Rectal smooth muscle tissue (tissue), 1 donor: Measurements from ENCODE around the gene ALKBH3.

Source experiments
- H3K27ac ChIP-seq: one replicate; pipeline ENCODE4 v1.7.0; 2013; ENCODE audit warnings: low read depth, low read length, inconsistent platforms
- H3K27me3 ChIP-seq: one replicate; pipeline ENCODE4 v1.7.0; 2013; ENCODE audit warnings: low read length; ENCODE audit not compliant: control insufficient read depth, insufficient read depth
- H3K36me3 ChIP-seq: one replicate; pipeline ENCODE4 v1.7.0; 2013; ENCODE audit warnings: low read length; ENCODE audit not compliant: control insufficient read depth, insufficient read depth
- H3K4me1 ChIP-seq: one replicate; pipeline ENCODE4 v1.7.0; 2013; ENCODE audit warnings: low read length; ENCODE audit not compliant: control insufficient read depth, insufficient read depth
- H3K4me3 ChIP-seq: one replicate; pipeline ENCODE4 v1.7.0; 2013; ENCODE audit warnings: low read length
- H3K9ac ChIP-seq: one replicate; pipeline ENCODE4 v1.7.0; 2013; ENCODE audit warnings: low read length

ALKBH3 gene

DNA sequence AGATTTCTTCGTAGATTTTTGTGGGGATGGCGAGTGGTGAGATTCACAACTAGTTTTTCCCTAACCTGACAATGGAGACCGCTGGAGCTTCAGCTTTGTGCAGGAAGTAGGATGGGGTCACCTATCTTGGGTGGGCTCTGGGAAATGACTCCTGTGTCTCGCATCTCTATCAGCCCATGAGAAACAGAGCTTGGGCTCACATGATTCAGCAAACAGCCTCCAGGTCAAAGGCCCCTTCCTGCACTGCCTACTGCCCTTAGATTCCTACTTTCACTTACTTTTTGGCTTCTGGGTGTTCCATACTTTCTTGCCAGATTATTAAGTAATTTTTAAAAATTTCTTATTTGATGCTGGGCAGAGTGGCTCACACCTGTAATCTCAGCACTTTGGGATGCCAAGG is 88.1 kb downstream of the ALKBH3 start:
- Histone ChIP-seq H3K4me3 (no peak overlapping the region), H3K4me1 (no peaks in the 10 kb centered on the region), H3K36me3 (no peaks in the 10 kb centered on the region), H3K27ac (no peak overlapping the region), H3K9ac (no peak overlapping the region), H3K27me3 (no peaks in the 10 kb centered on the region)

DNA sequence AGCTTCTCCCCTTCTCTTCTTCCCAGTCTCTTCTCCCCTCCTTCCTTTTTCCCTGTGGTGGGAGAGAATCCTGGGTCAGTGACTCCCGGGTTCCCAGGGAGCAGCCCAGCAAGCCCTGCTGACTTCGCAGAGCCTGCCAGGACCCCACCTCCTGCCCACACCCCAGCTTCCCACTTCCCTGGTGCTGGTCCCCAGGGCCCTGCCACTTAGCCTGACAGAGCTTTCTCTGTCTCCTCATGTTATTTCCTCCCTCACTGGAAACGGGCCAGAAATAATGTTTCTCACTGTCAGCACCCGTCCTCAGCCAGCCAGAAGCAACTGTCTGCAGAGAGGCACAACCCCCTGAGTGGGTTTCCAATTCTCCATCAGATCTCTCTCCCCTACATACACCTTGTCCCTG is 88.9 kb downstream of the ALKBH3 start:
- no peak overlapping the region for H3K27ac ChIP-seq

More for the DNA sequence above, 88.9 kb downstream of the ALKBH3 start:
- H3K4me3 ChIP-seq = no peak overlapping the region
- H3K4me1 ChIP-seq = no peaks in the 10 kb centered on the region
- no peaks in the 10 kb centered on the region for H3K27me3 ChIP-seq
- no peak overlapping the region for H3K9ac ChIP-seq
- H3K36me3 ChIP-seq = no peaks in the 10 kb centered on the region
